ENCODE measurements around the gene MAGOHB.
"Not testable (repeated sequence)": the region's sequence is repeated elsewhere in the genome, so short reads cannot be mapped to it uniquely, and the experiment has no call there.

MAGOHB gene

GRCh38 chr12:10590966-10591365, 22.4 kb downstream of the MAGOHB start:
- no peak overlapping the region for H3K4me2 ChIP-seq (ENCODE audit: low read depth, low read length, poor library complexity, severe bottlenecking)
- TF ChIP-seq EZH2phosphoT487 (conservative IDR thresholded peaks at IDR 0.05; ENCODE audit: low read length) (no peak), CTCF (IDR thresholded peaks at IDR 0.05; ENCODE audit: insufficient read depth, low read length, poor library complexity, severe bottlenecking) (no peak)
- no peaks in the 10 kb centered on the region for H4K20me1 ChIP-seq (ENCODE audit: low read depth, low read length)
- no peak overlapping the region for H3K4me3 ChIP-seq (ENCODE audit: insufficient read depth, low read length, poor library complexity, severe bottlenecking)
- H3K79me2 ChIP-seq (ENCODE audit: insufficient read depth, low read length) = no peaks in the 10 kb centered on the region
- no peaks in the 10 kb centered on the region for H3K9me2 ChIP-seq (replicated peaks; ENCODE audit: insufficient read depth, low read length)
- H3K27ac ChIP-seq (ENCODE audit: low read depth, low read length) = no peak overlapping the region
- no peaks in the 10 kb centered on the region for H3F3A ChIP-seq (ENCODE audit: insufficient read depth)
- H3K9ac ChIP-seq (ENCODE audit: low read length) = no peak overlapping the region
- H3K36me3 ChIP-seq (ENCODE audit: low read length) = no peaks in the 10 kb centered on the region
- no peaks in the 10 kb centered on the region for H3K9me3 ChIP-seq (ENCODE audit: insufficient read depth, low read length)
- H3K27me3 ChIP-seq (ENCODE audit: low read length) = no peaks in the 10 kb centered on the region
- H2AFZ ChIP-seq (ENCODE audit: low read depth, low read length, severe bottlenecking) = no peak overlapping the region

GRCh38 chr12:10584415-10584814, 29.0 kb downstream of the MAGOHB start:
- Histone ChIP-seq H3K27me3 (ENCODE audit: low read length) (no peaks in the 10 kb centered on the region), H3K36me3 (ENCODE audit: low read length) (no peaks in the 10 kb centered on the region), H2AFZ (ENCODE audit: low read depth, low read length, severe bottlenecking) (no peak overlapping the region), H3K9me3 (ENCODE audit: insufficient read depth, low read length) (no peaks in the 10 kb centered on the region), H3K9me2 (replicated peaks; ENCODE audit: insufficient read depth, low read length) (no peaks in the 10 kb centered on the region), H4K20me1 (ENCODE audit: low read depth, low read length) (no peaks in the 10 kb centered on the region), H3K9ac (ENCODE audit: low read length) (no peak overlapping the region), H3F3A (ENCODE audit: insufficient read depth) (no peaks in the 10 kb centered on the region), H3K79me2 (ENCODE audit: insufficient read depth, low read length) (no peaks in the 10 kb centered on the region), H3K4me3 (ENCODE audit: insufficient read depth, low read length, poor library complexity, severe bottlenecking) (no peak overlapping the region), H3K4me2 (ENCODE audit: low read depth, low read length, poor library complexity, severe bottlenecking) (no peak overlapping the region), H3K27ac (ENCODE audit: low read depth, low read length) (no peak overlapping the region)
- TF ChIP-seq EZH2phosphoT487 (conservative IDR thresholded peaks at IDR 0.05; ENCODE audit: low read length) (no peak), CTCF (IDR thresholded peaks at IDR 0.05; ENCODE audit: insufficient read depth, low read length, poor library complexity, severe bottlenecking) (no peak)

GRCh38 chr12:10582704-10583103, 30.7 kb downstream of the MAGOHB start:
- H4K20me1 ChIP-seq (ENCODE audit: low read depth, low read length) = no peaks in the 10 kb centered on the region
- no peaks in the 10 kb centered on the region for H3F3A ChIP-seq (ENCODE audit: insufficient read depth)
- H3K9me3 ChIP-seq (ENCODE audit: insufficient read depth, low read length) = no peaks in the 10 kb centered on the region
- no peaks in the 10 kb centered on the region for H3K27me3 ChIP-seq (ENCODE audit: low read length)
- no peak overlapping the region for H2AFZ ChIP-seq (ENCODE audit: low read depth, low read length, severe bottlenecking)
- H3K36me3 ChIP-seq (ENCODE audit: low read length) = no peaks in the 10 kb centered on the region
- no peak overlapping the region for H3K4me2 ChIP-seq (ENCODE audit: low read depth, low read length, poor library complexity, severe bottlenecking)
- no peak overlapping the region for H3K9ac ChIP-seq (ENCODE audit: low read length)
- no peaks in the 10 kb centered on the region for H3K79me2 ChIP-seq (ENCODE audit: insufficient read depth, low read length)
- H3K9me2 ChIP-seq (replicated peaks; ENCODE audit: insufficient read depth, low read length) = no peaks in the 10 kb centered on the region
- no peak overlapping the region for H3K27ac ChIP-seq (ENCODE audit: low read depth, low read length)
- TF ChIP-seq CTCF (IDR thresholded peaks at IDR 0.05; ENCODE audit: insufficient read depth, low read length, poor library complexity, severe bottlenecking) (no peak), EZH2phosphoT487 (conservative IDR thresholded peaks at IDR 0.05; ENCODE audit: low read length) (no peak)
- no peak overlapping the region for H3K4me3 ChIP-seq (ENCODE audit: insufficient read depth, low read length, poor library complexity, severe bottlenecking)

DNA sequence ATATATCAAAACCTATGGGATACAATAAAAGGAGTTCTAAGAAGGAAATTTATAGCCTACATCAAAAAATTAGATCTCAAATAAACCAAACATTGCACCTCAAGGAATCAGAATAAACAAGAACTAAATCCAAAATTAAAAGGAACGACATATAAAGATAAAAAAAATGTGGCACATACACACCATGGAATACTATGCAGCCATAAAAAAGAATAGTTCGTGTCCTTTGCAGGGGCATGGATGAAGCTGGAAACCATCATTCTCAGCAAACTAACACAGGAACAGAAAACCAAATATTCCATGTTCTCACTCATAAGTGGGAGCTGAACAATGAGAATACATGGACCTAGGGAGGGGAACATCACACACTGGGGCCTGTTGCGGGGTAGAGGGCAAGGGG, 31.3 kb downstream of the MAGOHB start:
- H4K20me1 ChIP-seq (ENCODE audit: low read depth, low read length); H2AFZ ChIP-seq (ENCODE audit: low read depth, low read length, severe bottlenecking); H3K27me3 ChIP-seq (ENCODE audit: low read length); H3K9me2 ChIP-seq (replicated peaks; ENCODE audit: insufficient read depth, low read length); H3F3A ChIP-seq (ENCODE audit: insufficient read depth); H3K27ac ChIP-seq (ENCODE audit: low read depth, low read length); H3K9me3 ChIP-seq (ENCODE audit: insufficient read depth, low read length); H3K4me3 ChIP-seq (ENCODE audit: insufficient read depth, low read length, poor library complexity, severe bottlenecking); H3K79me2 ChIP-seq (ENCODE audit: insufficient read depth, low read length); H3K9ac ChIP-seq (ENCODE audit: low read length); H3K4me2 ChIP-seq (ENCODE audit: low read depth, low read length, poor library complexity, severe bottlenecking); H3K36me3 ChIP-seq (ENCODE audit: low read length): not testable (repeated sequence)

Measured in SU-DHL-6 (cell line).